Chondrocyte (in vitro differentiated cells): Measurements from ENCODE around the gene DXO. TPM values are rescaled to one million over a fixed set of nuclear protein-coding genes. Genes with fewer than 3 reads are reported as not detected.

Source experiments
- DNase-seq: peaks from one replicate; pipeline ENCODE4 v3.0.0; 2021; ENCODE audit warnings: mixed read lengths, low spot score
- H3K27ac Mint-ChIP-seq: one replicate; pipeline ENCODE4 v1.8.0; 2021; ENCODE audit warnings: mild to moderate bottlenecking, moderate library complexity, mixed read lengths; ENCODE audit not compliant: unreplicated experiment
- H3K27me3 Mint-ChIP-seq: 2 replicates; pipeline ENCODE4 v1.8.0; 2021; ENCODE audit warnings: low read depth, mixed read lengths
- H3K36me3 Mint-ChIP-seq: 2 replicates; pipeline ENCODE4 v1.8.0; 2021; ENCODE audit warnings: low read depth, mixed read lengths
- H3K4me1 Mint-ChIP-seq: 2 replicates; pipeline ENCODE4 v1.8.0; 2021; ENCODE audit warnings: low read depth, mild to moderate bottlenecking, mixed read lengths
- H3K4me3 Mint-ChIP-seq: one replicate; pipeline ENCODE4 v1.8.0; 2021; ENCODE audit warnings: mild to moderate bottlenecking, moderate library complexity, mixed read lengths; ENCODE audit not compliant: unreplicated experiment
- H3K9me3 Mint-ChIP-seq: 2 replicates; pipeline ENCODE4 v1.8.0; 2021; ENCODE audit warnings: low read depth, mixed read lengths
- CTCF ChIP-seq: fragments of 200-600 bp; sonication (generic); IDR thresholded peaks from 2 replicates; pipeline ENCODE4 v1.5.0; 2021; ENCODE audit warnings: antibody characterized with exemption, mild to moderate bottlenecking, moderate library complexity
- total RNA-seq: library from RNA; stranded (reverse); gene quantifications from 3 replicates; pipeline ENCODE4 v1.2.1, GENCODE V29; 2021

Gene DXO
- total RNA-seq, 1 donor from 2014 or later, result 25.9 TPM

- Mint-ChIP-seq H3K27ac (no peak overlapping the region), H3K9me3 (no peaks in the 10 kb centered on the region), H3K4me1 (peaks cover 17% of the 10 kb centered on the region), H3K36me3 (peaks cover 9% of the 10 kb centered on the region), H3K4me3 (no peak overlapping the region), H3K27me3 (no peaks in the 10 kb centered on the region)
- DNase-seq, result no peak
- TF ChIP-seq CTCF, result no peak
Measured at GRCh38 chr6:31948306-31948705, 23.6 kb downstream of the DXO start.

GRCh38 chr6:31947864-31948263 is 24.1 kb downstream of the DXO start:
- Mint-ChIP-seq H3K36me3 (peaks cover 6% of the 10 kb centered on the region), H3K27ac (no peak overlapping the region), H3K4me1 (peaks cover 17% of the 10 kb centered on the region), H3K9me3 (no peaks in the 10 kb centered on the region), H3K27me3 (no peaks in the 10 kb centered on the region), H3K4me3 (no peak overlapping the region)
- DNase-seq, result no peak
- no peak for TF ChIP-seq CTCF

- H3K4me1 Mint-ChIP-seq, result peaks cover 17% of the 10 kb centered on the region
- peak; percentile 69 for DNase-seq
- H3K36me3 Mint-ChIP-seq, result peaks cover 5% of the 10 kb centered on the region
- no peak overlapping the region for H3K27ac Mint-ChIP-seq
- H3K9me3 Mint-ChIP-seq, result no peaks in the 10 kb centered on the region
- peaks cover 3% of the 10 kb centered on the region for H3K27me3 Mint-ChIP-seq
- no peak overlapping the region for H3K4me3 Mint-ChIP-seq
- TF ChIP-seq CTCF, result no peak
Measured at GRCh38 chr6:31947070-31947675, 24.8 kb downstream of the DXO start.

- peaks cover 18% of the 10 kb centered on the region for H3K4me1 Mint-ChIP-seq
- H3K9me3 Mint-ChIP-seq, result no peaks in the 10 kb centered on the region
- peak; percentile 64 for DNase-seq
- peaks cover 3% of the 10 kb centered on the region for H3K27me3 Mint-ChIP-seq
- no peak overlapping the region for H3K4me3 Mint-ChIP-seq
- H3K27ac Mint-ChIP-seq, result peak overlapping the region; percentile 49
- H3K36me3 Mint-ChIP-seq, result peaks cover 5% of the 10 kb centered on the region
- TF ChIP-seq CTCF, result no peak
Measured at GRCh38 chr6:31946370-31946885, 25.5 kb downstream of the DXO start.

- Mint-ChIP-seq H3K9me3 (no peaks in the 10 kb centered on the region), H3K27me3 (peaks cover 3% of the 10 kb centered on the region), H3K27ac (peak within 1 kb of the TSS; percentile 95), H3K36me3 (peaks cover 2% of the 10 kb centered on the region), H3K4me1 (peaks cover 24% of the 10 kb centered on the region), H3K4me3 (peak within 1 kb of the TSS; percentile 49)
- TF ChIP-seq CTCF, result no peak
- no peak for DNase-seq
Measured at GRCh38 chr6:31945507-31946369, 26.2 kb downstream of the DXO start, which contains the start of gene CFB. TSS of gene CFB (plus strand) at chr6:31946095. CDS start at chr6:31946222, 127 bp downstream.
